Tibial nerve (tissue), 4 donors: ENCODE measurements around the gene AUTS2.

Experiments used
- EP300 ChIP-seq, 2 donors: sonication (generic); formaldehyde crosslinking; IDR thresholded peaks; one replicate each; pipeline ENCODE4 v1.6.1; 2017; ENCODE audit warnings: antibody characterized with exemption in 2 of 2, mild to moderate bottlenecking in 1 of 2
- POLR2A ChIP-seq, 2 donors: fragments of 450-650 bp; IDR thresholded peaks; one replicate each; pipeline ENCODE4 v1.6.1; 2017; ENCODE audit warnings: antibody characterized with exemption in 2 of 2, mild to moderate bottlenecking in 2 of 2, moderate library complexity in 2 of 2
- TF ChIP-seq, protein P1 (sequence below), 5 experiments: fragments of 200-600 bp in 3 of 5; fragments of 450-650 bp in 2 of 5; sonication (generic) in 3 of 5; IDR thresholded peaks; one replicate each; pipeline ENCODE4 v1.5.1; 2016 to 2019; ENCODE audit warnings: antibody characterized with exemption in 5 of 5, mild to moderate bottlenecking in 3 of 5, moderate library complexity in 2 of 5

DNA sequence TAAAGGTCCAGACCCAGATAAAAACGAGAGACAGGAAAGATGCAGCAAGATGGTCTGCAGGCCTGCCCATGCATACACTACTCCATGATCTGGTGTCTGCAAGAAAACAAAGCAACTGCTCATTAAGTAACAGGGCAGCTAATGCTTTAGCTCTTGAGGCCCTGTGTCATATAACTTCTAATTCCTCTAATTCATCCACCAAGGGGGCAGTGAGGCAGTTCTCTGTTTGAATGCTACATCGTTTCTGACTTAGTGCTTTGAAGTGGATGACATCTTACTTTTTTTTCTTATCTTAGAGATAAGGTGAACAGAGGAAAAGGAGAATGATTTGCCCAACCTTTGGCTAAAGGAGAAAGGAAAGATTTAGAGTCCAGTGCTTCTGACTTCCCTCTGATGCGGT is 619.7 kb downstream of the AUTS2 start:
- TF ChIP-seq POLR2A (IDR thresholded peaks at IDR 0.05) (no peak), EP300 (IDR thresholded peaks at IDR 0.05) (no peak)
- TF ChIP-seq, protein P1, sequence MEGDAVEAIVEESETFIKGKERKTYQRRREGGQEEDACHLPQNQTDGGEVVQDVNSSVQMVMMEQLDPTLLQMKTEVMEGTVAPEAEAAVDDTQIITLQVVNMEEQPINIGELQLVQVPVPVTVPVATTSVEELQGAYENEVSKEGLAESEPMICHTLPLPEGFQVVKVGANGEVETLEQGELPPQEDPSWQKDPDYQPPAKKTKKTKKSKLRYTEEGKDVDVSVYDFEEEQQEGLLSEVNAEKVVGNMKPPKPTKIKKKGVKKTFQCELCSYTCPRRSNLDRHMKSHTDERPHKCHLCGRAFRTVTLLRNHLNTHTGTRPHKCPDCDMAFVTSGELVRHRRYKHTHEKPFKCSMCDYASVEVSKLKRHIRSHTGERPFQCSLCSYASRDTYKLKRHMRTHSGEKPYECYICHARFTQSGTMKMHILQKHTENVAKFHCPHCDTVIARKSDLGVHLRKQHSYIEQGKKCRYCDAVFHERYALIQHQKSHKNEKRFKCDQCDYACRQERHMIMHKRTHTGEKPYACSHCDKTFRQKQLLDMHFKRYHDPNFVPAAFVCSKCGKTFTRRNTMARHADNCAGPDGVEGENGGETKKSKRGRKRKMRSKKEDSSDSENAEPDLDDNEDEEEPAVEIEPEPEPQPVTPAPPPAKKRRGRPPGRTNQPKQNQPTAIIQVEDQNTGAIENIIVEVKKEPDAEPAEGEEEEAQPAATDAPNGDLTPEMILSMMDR (IDR thresholded peaks at IDR 0.05) = no peak
